Trophoblast cell (in vitro differentiated cells and primary cell): ENCODE results near the gene ANKRD42.

Experiments
- DNase-seq, 2 donors: peaks; one replicate each; pipeline ENCODE4 v3.0.0-alpha.2; 2016
- H2AFZ ChIP-seq: 2 replicates; pipeline ENCODE4 v1.6.1; 2013; ENCODE audit warnings: low read length, moderate library complexity, mild to moderate bottlenecking; ENCODE audit not compliant: insufficient read depth, poor library complexity
- H2AK5ac ChIP-seq: 2 replicates; pipeline ENCODE4 v1.6.1; 2013; ENCODE audit warnings: mild to moderate bottlenecking, low read length
- H2BK120ac ChIP-seq: 2 replicates; pipeline ENCODE4 v1.6.1; 2013; ENCODE audit warnings: low read length, mild to moderate bottlenecking, moderate library complexity; ENCODE audit not compliant: insufficient read depth, poor library complexity
- H2BK12ac ChIP-seq: 2 replicates; pipeline ENCODE4 v1.6.1; 2013; ENCODE audit warnings: mild to moderate bottlenecking, low read length, moderate library complexity
- H2BK5ac ChIP-seq: 2 replicates; pipeline ENCODE4 v1.6.1; 2013; ENCODE audit warnings: low read length, low read depth, moderate library complexity, mild to moderate bottlenecking; ENCODE audit not compliant: poor library complexity
- H3K14ac ChIP-seq: 2 replicates; pipeline ENCODE4 v1.6.1; 2013; ENCODE audit warnings: mild to moderate bottlenecking, low read length
- H3K18ac ChIP-seq: 2 replicates; pipeline ENCODE4 v1.6.1; 2013; ENCODE audit warnings: mild to moderate bottlenecking, low read length
- H3K23ac ChIP-seq: 2 replicates; pipeline ENCODE4 v1.6.1; 2013; ENCODE audit warnings: low read length
- H3K27ac ChIP-seq: 2 replicates; pipeline ENCODE4 v1.5.1; 2013; ENCODE audit warnings: low read depth, mild to moderate bottlenecking, inconsistent platforms, low read length, moderate library complexity
- H3K27me3 ChIP-seq: 2 replicates; pipeline ENCODE4 v1.6.1; 2013; ENCODE audit warnings: inconsistent platforms, mild to moderate bottlenecking, low read length, moderate library complexity; ENCODE audit not compliant: insufficient read depth
- H3K36me3 ChIP-seq, 2 experiments: 1 replicate in 1 of 2; 2 replicates in 1 of 2; pipeline ENCODE4 v1.6.1; 2013; ENCODE audit warnings: low read length in 2 of 2, mild to moderate bottlenecking in 2 of 2, moderate library complexity in 1 of 2; ENCODE audit not compliant: insufficient read depth in 2 of 2, control insufficient read depth in 1 of 2
- H3K4ac ChIP-seq: 2 replicates; pipeline ENCODE4 v1.6.1; 2013; ENCODE audit warnings: low read depth, mild to moderate bottlenecking, low read length, moderate library complexity
- H3K4me1 ChIP-seq, 2 experiments: 1 replicate in 1 of 2; 2 replicates in 1 of 2; pipeline ENCODE4 v1.6.1; 2013; ENCODE audit warnings: low read length in 2 of 2, mild to moderate bottlenecking in 2 of 2, moderate library complexity in 1 of 2; ENCODE audit not compliant: insufficient read depth in 2 of 2, control insufficient read depth in 1 of 2
- H3K4me2 ChIP-seq: 2 replicates; pipeline ENCODE4 v1.6.1; 2013; ENCODE audit warnings: inconsistent platforms, mild to moderate bottlenecking, low read length, moderate library complexity
- H3K4me3 ChIP-seq: 2 replicates; pipeline ENCODE4 v1.5.1; 2013; ENCODE audit warnings: mild to moderate bottlenecking, low read depth, low read length, inconsistent platforms
- H3K79me1 ChIP-seq: one replicate; pipeline ENCODE4 v1.6.1; 2013; ENCODE audit warnings: low read length
- H3K79me2 ChIP-seq: 2 replicates; pipeline ENCODE4 v1.6.1; 2013; ENCODE audit warnings: low read length, mild to moderate bottlenecking; ENCODE audit not compliant: control insufficient read depth, insufficient read depth, poor library complexity
- H3K9ac ChIP-seq: 2 replicates; pipeline ENCODE4 v1.6.1; 2013; ENCODE audit warnings: mild to moderate bottlenecking, low read length
- H3K9me3 ChIP-seq: 2 replicates; pipeline ENCODE4 v1.6.1; 2013; ENCODE audit warnings: low read depth, mild to moderate bottlenecking, control low read depth, inconsistent platforms, low read length; ENCODE audit not compliant: insufficient read depth
- H4K12ac ChIP-seq: 2 replicates; pipeline ENCODE4 v1.6.1; 2013; ENCODE audit warnings: low read depth, mild to moderate bottlenecking, low read length, moderate library complexity
- H4K8ac ChIP-seq: 2 replicates; pipeline ENCODE4 v1.6.1; 2013; ENCODE audit warnings: low read depth, mild to moderate bottlenecking, low read length, moderate library complexity
- H4K91ac ChIP-seq: one replicate; pipeline ENCODE4 v1.6.1; 2013; ENCODE audit warnings: low read depth, mild to moderate bottlenecking, low read length, moderate library complexity
- WGBS: extraction: QIAGEN DNeasy Blood & Tissue Kit; methylation state at CpG from one replicate; pipeline ENCODE4 v1.1.7; 2013; ENCODE audit warnings: missing lambda C conversion rate; ENCODE audit not compliant: insufficient read length, insufficient coverage; ENCODE audit errors: extremely low coverage; 5-methylcytosine and 5-hydroxymethylcytosine counted together

ANKRD42 gene

DNA sequence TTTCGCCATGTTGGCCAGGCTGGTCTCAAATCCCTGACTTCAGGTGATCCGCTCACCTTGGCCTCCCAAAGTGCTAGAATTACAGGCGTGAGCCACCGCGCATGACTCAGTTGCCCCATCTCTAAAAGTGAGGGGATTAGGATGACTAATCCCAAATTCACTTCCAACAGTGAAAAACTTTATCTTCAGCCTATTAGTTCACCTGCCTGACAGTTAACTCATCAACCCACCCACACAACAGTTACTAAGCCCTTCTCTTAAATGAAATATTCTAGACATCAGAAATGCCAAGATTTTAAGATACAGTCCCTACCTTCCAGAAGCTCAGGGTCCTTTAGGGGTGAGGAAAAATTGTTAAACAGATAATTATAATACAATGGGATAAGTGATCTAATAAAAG, 2.0 kb upstream of the ANKRD42 start:
- H3K9ac ChIP-seq, result no peak overlapping the region
- H3K27ac ChIP-seq, result no peak overlapping the region
- H3K27me3 ChIP-seq, result no peaks in the 10 kb centered on the region
- H2BK120ac ChIP-seq, result no peak overlapping the region
- H4K8ac ChIP-seq, result no peak overlapping the region
- H3K9me3 ChIP-seq, result no peaks in the 10 kb centered on the region
- H3K14ac ChIP-seq, result no peak overlapping the region
- DNase-seq, result peak; percentile 2 to 63
- H4K12ac ChIP-seq, result no peak overlapping the region
- H3K4me3 ChIP-seq, result no peak overlapping the region
- no peak overlapping the region for H4K91ac ChIP-seq
- H3K23ac ChIP-seq, result no peak overlapping the region
- no peak overlapping the region for H2AK5ac ChIP-seq
- H3K79me1 ChIP-seq, result peaks cover 2% of the 10 kb centered on the region
- peaks cover 12 to 15% of the 10 kb centered on the region in 2 experiments for H3K36me3 ChIP-seq
- H3K18ac ChIP-seq, result no peak overlapping the region
- peaks cover 0 to 5% of the 10 kb centered on the region in 2 experiments for H3K4me1 ChIP-seq
- H3K79me2 ChIP-seq, result no peaks in the 10 kb centered on the region
- no peak overlapping the region for H3K4ac ChIP-seq
- H3K4me2 ChIP-seq, result no peak overlapping the region
- H2AFZ ChIP-seq, result no peak overlapping the region
- no CpG with 5 or more reads among the region's 5 CpGs for WGBS
- H2BK12ac ChIP-seq, result no peak overlapping the region
- no peak overlapping the region for H2BK5ac ChIP-seq

DNA sequence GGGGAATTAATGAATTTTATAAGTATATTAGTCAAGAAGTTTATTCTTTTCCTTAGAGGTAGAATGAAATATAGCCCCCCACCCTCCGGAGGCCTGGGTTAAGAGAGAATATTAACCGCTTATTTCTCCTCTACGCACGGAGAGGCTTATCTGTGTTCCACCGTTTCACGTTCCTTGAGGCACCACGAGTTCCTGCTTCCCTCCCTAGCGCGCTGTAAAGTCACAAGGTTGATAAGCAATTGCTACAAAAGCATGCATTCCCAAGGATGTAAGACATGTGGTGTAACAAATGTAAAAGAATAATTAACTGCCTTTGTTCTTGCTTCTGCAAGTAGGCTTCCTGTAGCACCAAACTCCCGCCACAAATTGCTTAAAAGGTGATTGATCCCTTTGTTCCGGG, 1.5 kb upstream of the ANKRD42 start:
- WGBS, result no CpG with 5 or more reads among the region's 11 CpGs
- DNase-seq, result peak; percentile 27 to 65
- Histone ChIP-seq H3K4ac (no peak overlapping the region), H3K4me2 (no peak overlapping the region), H3K79me1 (peaks cover 2% of the 10 kb centered on the region), H3K4me3 (no peak overlapping the region), H3K36me3 (peaks cover 11 to 15% of the 10 kb centered on the region in 2 experiments), H3K23ac (no peak overlapping the region), H2BK5ac (no peak overlapping the region), H2AK5ac (no peak overlapping the region), H3K14ac (no peak overlapping the region), H3K9me3 (no peaks in the 10 kb centered on the region), H3K18ac (no peak overlapping the region), H4K91ac (no peak overlapping the region), H2BK12ac (no peak overlapping the region), H3K79me2 (no peaks in the 10 kb centered on the region), H4K12ac (no peak overlapping the region), H3K27ac (no peak overlapping the region), H2AFZ (no peak overlapping the region), H3K27me3 (no peaks in the 10 kb centered on the region), H3K9ac (no peak overlapping the region), H2BK120ac (no peak overlapping the region), H3K4me1 (peaks cover 0 to 5% of the 10 kb centered on the region in 2 experiments), H4K8ac (no peak overlapping the region)

DNA sequence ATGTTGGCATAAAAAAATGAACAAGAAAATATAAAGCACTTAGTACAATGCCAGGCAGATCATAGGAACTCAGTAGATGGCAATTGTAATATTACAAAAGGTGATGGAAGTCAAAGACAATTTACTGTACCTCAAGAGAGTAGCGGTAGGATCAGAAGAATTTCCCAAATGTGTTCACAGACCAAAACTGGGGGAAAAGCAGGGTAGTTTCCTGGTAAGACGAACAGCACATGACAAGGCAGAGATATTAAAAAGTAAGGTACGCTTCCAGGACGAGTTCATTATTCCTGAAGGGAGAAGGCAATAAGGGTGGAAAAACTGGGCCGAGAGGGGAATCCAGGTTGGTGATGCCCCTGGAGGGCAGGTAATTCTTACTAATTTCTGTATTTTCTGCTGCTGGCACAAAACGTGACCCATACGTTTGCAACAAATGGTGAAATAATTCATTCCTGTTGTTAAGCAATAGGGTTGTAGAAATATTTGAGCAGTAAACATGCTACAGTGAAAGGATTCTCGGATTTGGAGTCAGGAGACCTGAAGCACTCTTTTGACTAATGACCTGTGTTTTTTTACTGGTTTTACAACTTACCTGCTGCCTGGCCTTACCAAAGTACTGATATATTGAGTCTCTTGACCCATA, 786 bp upstream of the ANKRD42 start:
- Histone ChIP-seq H3K4ac (peak overlapping the region; percentile 66), H2BK5ac (no peak overlapping the region), H3K18ac (no peak overlapping the region), H2AFZ (no peak overlapping the region), H3K4me1 (peaks cover 0 to 5% of the 10 kb centered on the region in 2 experiments), H3K9me3 (no peaks in the 10 kb centered on the region), H3K79me2 (no peaks in the 10 kb centered on the region), H3K23ac (no peak overlapping the region), H3K27me3 (no peaks in the 10 kb centered on the region), H3K9ac (peak overlapping the region; percentile 78), H2BK120ac (no peak overlapping the region), H3K4me2 (peak overlapping the region; percentile 93), H3K27ac (no peak overlapping the region), H4K8ac (peak overlapping the region; percentile 2), H3K14ac (no peak overlapping the region), H3K4me3 (peak overlapping the region; percentile 93), H4K91ac (no peak overlapping the region), H3K36me3 (peaks cover 9 to 15% of the 10 kb centered on the region in 2 experiments), H2AK5ac (no peak overlapping the region), H3K79me1 (peaks cover 2% of the 10 kb centered on the region), H4K12ac (no peak overlapping the region), H2BK12ac (no peak overlapping the region)
- no CpG with 5 or more reads among the region's 8 CpGs for WGBS
- peak; percentile 68 to 91 for DNase-seq

DNA sequence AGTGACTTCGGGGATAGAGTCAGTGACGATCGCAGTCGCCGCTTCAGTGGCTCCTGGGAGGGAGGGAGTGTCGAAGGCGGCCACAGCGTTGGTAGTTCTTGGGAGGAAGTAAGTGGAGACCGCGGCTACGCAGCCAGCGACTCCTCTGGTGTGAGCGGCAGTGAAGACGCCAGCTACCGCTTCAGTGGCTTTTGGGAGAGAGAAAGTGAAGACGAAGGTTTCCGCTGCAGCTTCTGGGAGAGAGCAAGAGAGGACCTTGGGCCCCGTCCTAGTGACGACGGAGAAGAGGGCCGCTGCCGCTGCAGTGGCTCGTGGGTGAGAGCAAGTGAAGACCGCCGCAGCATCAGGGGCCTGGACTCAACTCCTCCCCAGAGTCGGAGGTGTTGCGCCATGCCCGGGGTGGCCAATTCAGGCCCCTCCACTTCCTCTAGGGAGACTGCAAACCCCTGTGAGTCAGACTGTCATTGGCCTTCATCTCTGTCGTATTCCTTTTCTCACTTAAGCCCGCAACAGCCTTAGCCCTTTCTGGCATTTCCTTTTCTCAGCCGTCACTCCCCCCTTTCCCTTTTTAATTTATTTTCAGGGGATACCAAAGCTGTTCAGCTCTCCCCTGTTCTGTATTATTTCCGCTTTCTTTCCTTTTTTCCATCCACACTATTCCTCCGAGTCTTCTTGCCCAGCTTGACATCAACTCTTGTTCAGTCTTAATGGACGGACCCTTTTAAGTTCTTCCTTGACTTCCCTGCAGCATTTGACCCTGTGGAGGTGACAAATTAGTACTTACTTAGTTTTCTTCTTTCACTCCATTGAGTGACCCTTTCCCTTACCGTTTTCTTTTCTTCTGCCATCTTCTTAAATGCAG, 1.0 kb downstream of the ANKRD42 start:
- Histone ChIP-seq H2AK5ac (no peak overlapping the region), H3K36me3 (peaks cover 6 to 15% of the 10 kb centered on the region in 2 experiments), H4K8ac (peak overlapping the region; percentile 10), H2AFZ (peak overlapping the region; percentile 62), H3K9ac (peak overlapping the region; percentile 65), H4K91ac (no peak overlapping the region), H2BK120ac (no peak overlapping the region), H3K23ac (no peak overlapping the region), H3K4ac (no peak overlapping the region), H3K27ac (no peak overlapping the region), H3K79me1 (peaks cover 2% of the 10 kb centered on the region), H2BK12ac (no peak overlapping the region), H3K27me3 (no peaks in the 10 kb centered on the region), H3K79me2 (no peaks in the 10 kb centered on the region), H3K9me3 (no peaks in the 10 kb centered on the region), H2BK5ac (no peak overlapping the region), H4K12ac (no peak overlapping the region), H3K14ac (no peak overlapping the region), H3K4me3 (peak overlapping the region; percentile 93), H3K4me1 (peaks cover 0 to 5% of the 10 kb centered on the region in 2 experiments), H3K18ac (no peak overlapping the region), H3K4me2 (peak overlapping the region; percentile 93)
- WGBS, result no CpG with 5 or more reads among the region's 35 CpGs
- peak; percentile 55 to 68 for DNase-seq
